GM21515 (cell line): ENCODE results near the gene SPEG.

Experiments
- ATAC-seq: cut with Tn5 transposase; IDR thresholded peaks from one replicate; pipeline ENCODE4 v1.9.1; 2021; ENCODE audit not compliant: unreplicated experiment

Gene SPEG

DNA sequence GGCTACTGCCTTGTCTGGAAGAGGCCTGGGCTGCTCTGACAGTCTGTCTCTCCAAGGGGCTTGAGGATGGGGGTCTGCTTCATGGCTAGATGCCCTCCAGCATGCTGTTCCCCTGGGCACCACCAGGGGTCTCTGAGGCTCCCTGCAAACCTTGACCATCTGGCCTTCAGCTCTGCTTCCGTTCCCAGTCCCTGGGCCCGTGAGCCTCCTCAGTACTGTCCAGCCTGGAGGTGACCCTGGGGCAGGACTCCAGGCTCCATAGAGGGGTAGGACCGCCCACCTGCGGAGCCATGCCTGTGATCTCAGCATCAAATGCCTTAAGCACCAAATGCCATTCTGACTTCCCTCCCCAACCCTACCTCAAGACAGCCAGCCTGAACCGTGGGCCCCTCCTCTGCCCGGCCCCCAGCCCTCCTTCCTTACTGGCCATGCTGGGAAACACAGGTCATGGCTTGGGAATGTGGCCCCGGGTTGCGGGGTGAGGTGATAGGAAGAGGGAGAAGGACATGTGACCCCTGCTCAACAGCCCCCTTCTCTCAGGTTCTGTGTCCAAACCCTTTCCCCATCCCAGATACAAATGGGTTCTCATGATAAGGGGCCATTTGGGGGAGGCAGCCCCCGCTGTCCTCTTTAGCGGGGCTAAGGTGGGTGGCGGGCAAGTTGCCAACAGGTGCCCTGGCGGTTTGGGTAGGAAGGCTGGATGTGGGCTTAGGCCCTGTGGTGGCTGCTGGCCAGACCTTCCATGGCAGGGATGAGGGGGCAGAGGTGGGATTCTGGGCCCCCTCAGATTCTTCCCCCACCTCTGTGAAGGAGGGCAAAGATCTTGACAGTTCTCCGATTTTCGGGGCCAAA, 25.0 kb downstream of the SPEG start:
- ATAC-seq, result peak; percentile 68

- ATAC-seq, result no peak
Measured at GRCh38 chr2:219460424-219460926, 25.8 kb downstream of the SPEG start.

DNA sequence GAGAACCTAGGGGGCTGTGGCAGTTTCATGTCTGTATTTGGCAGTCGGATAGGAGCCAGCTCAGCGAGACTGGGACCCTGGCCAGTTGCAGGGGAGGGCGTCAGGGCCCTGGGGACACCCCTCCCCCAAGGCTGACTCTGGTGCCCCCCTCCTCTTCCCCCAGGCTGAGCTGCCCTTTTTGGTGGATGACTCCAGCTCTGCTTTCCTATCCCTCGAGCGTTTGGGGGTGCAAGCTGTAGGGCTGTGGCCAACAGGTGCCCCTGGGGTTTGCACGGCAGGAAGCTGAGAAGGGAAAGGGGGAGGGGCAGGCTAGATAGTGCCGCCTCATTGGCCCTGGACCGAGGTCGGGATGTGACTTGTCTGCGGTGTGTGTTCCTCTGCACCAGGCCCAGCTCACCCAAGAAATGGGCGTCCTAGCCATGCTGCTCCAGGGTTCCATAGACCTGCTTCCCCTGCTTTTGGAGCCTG, 26.4 kb downstream of the SPEG start:
- ATAC-seq, result no peak

DNA sequence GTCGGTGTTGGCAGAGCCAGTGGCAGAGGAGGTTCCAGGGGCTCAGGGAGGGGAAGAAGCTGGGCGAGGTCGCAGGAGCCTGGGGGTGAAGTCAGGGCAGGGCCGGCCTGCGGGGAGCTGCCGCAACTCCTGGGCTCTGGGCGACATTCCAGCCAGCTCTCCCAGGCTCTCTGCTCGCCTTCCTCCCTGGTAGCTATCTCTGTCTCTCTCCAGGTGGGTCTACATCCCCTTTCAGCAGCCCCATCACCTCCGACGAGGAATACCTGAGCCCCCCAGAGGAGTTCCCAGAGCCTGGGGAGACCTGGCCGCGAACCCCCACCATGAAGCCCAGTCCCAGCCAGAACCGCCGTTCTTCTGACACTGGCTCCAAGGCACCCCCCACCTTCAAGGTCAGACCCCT, 27.0 kb downstream of the SPEG start:
- no peak for ATAC-seq

DNA sequence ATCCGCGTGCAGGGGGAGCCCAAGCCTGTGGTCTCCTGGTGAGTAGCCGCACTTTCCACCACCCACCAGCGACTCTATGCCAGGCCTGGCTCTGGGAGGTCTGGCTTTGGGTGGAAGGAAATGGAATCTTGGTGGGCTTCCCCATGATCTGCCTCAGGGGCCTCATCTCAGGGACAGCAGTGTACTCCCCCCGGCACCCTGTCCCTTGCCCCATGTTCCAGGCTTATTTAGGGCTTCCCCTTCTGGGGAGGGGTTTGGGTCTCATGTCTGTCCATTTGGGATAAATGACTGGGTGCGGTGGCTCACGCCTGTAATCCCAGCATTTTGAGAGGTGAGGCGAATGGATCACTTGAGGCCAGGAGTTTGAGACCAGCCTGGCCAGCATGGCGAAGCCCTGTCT, 27.7 kb downstream of the SPEG start:
- ATAC-seq, result no peak

DNA sequence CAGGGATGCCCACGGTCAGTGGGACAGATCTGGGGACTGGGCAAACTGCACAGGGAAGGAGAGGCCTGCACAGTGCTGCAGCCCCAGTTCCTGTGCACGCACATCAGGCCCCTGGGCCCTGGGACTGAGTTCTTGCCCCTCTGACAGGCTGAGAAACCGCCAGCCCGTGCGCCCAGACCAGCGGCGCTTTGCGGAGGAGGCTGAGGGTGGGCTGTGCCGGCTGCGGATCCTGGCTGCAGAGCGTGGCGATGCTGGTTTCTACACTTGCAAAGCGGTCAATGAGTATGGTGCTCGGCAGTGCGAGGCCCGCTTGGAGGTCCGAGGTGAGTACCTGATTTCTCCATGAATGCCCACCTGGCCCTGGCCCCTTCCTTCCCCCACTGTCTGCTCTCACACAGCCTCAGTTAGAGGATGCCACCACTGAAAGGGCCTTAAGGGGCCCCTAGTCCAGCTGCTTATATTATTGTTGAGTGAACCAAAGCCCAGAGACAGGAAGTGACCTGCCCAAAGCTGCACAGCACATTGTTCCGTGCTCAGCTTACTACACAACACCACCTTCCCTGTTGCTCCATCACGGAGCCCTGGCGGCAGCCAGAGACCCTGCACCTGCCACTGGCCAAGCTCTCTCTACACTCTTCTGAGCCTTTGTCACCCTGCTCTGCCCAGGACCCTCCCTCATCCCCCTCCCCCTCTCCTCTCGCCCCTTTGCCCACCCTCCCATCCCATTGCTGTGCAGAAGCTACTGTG, 29.8 kb downstream of the SPEG start:
- ATAC-seq, result no peak

DNA sequence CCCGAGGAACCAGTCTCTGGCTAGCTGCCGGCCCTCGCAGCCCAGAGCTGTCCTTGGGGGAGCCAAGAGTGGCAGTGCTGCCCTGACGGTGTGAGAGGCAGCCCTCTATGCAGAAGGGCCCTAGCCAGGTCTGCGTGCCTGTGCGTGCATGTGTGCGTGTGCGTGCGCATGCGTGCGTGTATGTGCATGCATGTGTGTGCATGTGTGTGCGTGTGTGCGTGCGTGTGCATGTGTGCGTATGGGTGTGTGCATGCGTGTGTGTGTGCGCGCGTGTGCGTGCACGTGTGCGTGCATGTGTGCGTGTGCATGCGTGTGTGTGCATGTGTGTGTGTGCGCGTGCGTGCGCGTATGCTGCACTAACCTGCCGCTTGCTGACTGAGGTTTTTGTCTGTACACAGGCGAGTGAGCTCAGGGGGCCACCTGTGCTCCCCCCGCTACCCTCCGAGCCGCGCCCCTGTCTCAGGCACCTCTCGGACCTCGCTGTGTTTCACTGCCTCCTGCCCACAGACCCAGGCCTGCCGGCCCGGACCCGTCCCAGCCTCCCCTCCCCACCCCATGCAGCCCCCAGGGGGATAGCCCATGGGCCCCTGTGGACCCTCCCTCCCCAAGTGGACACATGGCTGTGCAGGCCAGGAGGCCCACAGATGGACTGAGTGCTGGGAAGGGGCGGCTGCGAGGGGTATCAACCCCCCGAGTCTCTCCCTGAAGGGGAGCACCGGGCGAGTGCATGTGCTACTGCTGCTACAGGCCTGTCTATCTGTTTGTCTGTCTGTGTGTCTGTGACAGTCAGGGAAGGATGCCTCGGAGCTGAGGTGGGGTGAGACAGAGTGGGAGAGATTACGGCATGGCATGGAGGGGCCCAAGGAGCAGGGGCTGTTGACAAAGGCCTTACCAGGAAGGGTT, 31.3 kb downstream of the SPEG start:
- no peak for ATAC-seq

DNA sequence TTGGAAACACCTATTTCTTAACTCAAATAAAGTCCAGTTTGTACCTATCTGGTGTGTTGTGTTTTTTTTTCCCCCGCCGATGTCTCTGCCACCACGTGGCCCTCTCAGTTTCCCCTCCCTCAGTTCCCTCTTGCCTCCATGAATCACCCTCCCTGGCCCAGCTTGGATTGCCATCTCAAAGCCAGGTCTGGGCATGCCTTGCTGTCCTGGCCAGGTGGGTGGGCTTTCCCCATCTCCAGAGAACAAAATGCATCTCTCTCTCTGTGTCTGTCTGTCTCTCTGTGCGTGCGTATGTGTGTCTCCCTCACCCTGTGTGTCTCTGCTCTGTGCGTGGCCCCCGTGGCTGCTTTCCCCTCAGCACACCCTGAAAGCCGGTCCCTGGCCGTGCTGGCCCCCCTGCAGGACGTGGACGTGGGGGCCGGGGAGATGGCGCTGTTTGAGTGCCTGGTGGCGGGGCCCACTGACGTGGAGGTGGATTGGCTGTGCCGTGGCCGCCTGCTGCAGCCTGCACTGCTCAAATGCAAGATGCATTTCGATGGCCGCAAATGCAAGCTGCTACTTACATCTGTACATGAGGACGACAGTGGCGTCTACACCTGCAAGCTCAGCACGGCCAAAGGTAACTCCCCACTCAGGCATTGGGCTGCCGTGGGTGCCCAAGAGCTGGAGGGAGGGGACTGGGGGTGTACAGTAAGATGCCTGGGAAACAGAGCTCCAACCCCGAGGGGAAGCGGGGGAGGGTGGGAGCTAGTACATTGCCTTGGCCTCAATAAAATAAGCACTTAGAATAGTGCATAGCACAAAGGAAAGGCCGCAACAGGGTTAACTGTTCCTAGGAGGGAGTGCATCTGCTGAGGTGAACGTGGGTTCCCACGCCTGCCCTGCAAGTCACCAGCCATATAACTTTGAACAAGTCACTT, 32.4 kb downstream of the SPEG start:
- ATAC-seq, result no peak

- ATAC-seq, result no peak
Measured at GRCh38 chr2:219467736-219468075, 33.1 kb downstream of the SPEG start.

DNA sequence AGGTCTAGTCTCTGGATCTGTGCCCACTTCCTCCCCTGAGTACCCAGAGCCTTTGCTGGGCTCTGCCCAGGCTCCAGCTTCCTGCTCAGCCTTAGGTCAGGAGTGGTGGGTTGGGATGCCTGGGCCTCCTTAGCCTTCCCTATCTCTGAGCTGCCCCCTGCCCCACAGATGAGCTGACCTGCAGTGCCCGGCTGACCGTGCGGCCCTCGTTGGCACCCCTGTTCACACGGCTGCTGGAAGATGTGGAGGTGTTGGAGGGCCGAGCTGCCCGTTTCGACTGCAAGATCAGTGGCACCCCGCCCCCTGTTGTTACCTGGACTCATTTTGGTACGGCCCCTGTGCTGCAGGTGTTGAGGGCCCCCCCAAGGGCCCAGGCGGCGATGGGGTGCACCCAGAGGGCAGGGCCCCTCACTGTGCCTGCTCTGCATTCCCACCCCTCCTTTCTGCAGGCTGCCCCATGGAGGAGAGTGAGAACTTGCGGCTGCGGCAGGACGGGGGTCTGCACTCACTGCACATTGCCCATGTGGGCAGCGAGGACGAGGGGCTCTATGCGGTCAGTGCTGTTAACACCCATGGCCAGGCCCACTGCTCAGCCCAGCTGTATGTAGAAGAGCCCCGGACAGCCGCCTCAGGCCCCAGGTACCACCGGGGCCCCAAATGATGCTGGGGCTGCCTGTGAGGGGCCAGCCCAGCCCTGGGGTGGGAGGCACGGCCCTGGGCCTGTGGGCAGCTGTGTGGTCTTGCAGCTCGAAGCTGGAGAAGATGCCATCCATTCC, 34.0 kb downstream of the SPEG start:
- no peak for ATAC-seq

DNA sequence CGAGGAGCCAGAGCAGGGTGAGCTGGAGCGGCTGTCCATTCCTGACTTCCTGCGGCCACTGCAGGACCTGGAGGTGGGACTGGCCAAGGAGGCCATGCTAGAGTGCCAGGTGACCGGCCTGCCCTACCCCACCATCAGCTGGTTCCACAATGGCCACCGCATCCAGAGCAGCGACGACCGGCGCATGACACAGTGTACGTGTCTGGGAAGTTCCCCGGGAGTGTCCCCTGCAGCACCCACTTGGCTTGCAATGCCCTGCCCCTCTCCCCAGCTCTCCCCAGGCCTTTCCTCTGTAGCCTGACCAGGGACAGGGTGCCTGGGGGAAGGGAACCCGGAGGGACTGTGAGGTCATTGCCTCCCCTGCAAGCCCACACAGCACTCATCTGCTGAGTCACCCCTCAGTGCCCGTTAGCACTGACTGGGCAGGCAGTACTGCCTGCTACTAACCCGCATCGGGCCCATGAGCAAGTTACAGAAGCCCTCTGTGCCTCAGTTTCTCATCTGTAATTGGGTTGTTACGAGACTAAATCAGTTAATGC, 34.6 kb downstream of the SPEG start:
- no peak for ATAC-seq

- ATAC-seq, result no peak
Measured at GRCh38 chr2:219470429-219470828, 35.8 kb downstream of the SPEG start.

DNA sequence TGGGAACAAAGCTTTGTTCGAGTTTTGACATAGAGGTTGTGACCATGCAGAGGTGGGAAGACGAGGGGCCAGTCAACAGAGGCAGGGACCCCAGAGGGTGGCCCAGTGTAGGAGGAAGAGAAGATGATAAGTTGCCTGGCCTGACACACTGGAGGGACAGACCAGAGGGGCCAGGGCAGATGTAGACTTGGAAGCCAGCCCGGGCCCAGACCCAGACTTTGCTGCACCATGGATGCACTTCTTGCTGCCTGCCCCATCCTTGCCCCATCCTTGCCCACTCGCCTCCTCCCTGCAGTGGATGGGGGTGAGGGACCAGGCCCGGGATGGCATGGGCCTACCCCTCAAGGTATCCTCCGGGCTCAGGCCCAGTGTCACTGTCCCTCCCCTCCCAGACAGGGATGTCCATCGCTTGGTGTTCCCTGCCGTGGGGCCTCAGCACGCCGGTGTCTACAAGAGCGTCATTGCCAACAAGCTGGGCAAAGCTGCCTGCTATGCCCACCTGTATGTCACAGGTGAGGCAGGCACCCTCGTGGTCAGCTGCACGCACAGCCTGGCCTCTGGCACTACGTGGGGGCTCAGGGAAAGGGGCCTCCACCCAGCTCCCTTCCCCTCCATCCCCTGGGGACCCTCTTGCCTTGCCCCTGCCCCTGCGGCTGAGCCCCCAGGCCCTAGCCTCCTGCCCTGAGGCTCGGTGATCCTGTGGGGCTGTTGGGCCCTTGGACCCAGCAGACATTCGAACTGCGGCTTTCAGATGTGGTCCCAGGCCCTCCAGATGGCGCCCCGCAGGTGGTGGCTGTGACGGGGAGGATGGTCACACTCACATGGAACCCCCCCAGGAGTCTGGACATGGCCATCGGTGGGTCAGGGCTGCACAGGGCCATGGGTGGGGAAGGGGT, 37.1 kb downstream of the SPEG start:
- ATAC-seq, result no peak

GRCh38 chr2:219472629-219473187, 38.1 kb downstream of the SPEG start:
- no peak for ATAC-seq

DNA sequence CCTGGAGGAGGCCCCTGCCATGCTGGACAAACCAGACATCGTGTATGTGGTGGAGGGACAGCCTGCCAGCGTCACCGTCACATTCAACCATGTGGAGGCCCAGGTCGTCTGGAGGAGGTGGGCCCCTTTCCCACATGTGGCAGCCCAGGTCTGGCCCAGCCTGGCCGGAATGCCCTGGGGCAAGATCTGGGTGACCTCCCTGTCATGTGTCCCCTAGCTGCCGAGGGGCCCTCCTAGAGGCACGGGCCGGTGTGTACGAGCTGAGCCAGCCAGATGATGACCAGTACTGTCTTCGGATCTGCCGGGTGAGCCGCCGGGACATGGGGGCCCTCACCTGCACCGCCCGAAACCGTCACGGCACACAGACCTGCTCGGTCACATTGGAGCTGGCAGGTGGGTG, 38.9 kb downstream of the SPEG start:
- ATAC-seq, result no peak

DNA sequence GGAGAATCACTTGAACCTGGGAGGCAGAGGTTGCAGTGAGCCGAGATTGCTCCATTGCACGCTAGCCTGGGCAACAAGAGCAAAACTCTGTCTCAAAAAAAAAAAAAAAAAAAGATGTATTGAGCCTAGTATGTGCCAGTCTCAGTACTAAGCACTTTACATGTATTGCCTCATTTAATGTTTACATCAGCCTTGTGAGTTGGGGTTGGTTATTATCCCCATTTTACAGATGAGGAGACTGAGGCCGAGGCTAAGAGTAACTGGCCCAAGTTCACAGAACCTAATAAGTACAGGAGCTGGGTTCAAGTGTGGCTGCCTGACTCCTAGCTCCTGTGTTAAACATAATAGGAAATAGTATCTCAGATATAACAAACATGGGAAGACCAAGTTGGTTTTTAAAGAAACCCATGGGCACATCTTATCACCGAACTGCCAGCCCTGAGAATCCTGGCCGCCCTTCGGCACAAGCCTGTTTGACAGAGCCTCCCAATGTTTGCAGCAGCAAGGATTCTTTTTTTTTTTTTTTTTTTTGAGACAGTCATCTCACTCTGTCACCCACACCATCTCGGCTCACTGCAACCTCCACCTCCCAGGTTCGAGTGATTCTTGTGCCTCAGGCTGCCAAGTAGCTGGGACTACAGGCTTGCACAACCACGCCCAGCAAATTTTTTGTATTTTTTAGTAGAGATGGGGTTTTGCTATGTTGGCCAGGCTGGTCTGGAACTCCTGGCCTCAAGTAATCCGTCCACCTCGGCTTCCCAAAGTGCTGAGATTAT, 39.8 kb downstream of the SPEG start:
- no peak for ATAC-seq

GRCh38 chr2:219475278-219475677, 40.6 kb downstream of the SPEG start:
- no peak for ATAC-seq
